ENCODE results near the gene MYPN.

MYPN gene

DNA sequence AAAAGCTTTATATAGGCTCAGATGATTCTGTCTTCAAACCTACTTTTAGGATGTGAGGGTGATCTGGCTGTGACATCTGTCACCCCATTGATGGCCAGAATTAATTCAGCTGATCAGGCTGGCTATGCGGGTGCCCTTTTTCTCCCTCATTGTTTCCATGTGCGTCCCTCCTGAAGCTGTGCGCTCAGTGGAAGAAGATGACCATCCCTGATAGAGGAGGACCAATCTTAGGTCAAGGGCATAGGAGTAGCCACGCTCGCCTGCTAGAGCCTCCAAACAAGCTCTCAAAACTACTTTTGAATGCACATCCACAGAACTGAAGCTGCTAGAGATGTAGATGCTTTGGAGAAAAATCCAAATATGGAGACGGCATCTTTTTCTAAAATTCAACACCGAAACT is 48.7 kb downstream of the MYPN start:
- Histone ChIP-seq H3K36me3 (no peaks in the 10 kb centered on the region), H3K27ac (no peak overlapping the region)
- intact Hi-C loops (cut with DNase I; ENCODE audit: low total_unique reads) = loop anchor here (5.0 kb wide), 2 partner anchors 71 to 301 kb away; no protein-coding TSS in a partner anchor

DNA sequence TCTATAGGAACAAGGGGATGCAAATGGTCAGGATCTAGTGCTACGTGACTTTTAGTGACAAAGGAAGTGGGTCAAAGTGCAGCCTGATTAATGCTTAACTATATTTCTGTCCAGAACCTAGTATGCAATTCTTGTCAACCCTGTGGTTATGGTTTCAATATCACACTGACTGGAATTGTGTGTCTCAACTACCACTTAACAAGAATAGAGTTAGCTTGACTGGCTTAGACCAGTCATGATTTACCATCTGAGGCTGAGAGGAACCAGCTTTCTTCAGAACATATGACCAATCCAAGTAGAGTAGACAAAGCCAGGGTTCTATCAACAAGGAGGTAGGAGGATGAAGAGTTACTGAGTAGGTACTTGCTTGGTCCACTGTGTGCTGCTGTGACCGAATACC is 54.4 kb downstream of the MYPN start:
- no peaks in the 10 kb centered on the region for H3K36me3 ChIP-seq
- H3K27me3 ChIP-seq = no peaks in the 10 kb centered on the region
- no peaks in the 10 kb centered on the region for H3K4me1 ChIP-seq
- no peaks in the 10 kb centered on the region for H3K9me3 ChIP-seq
- H3K27ac ChIP-seq = no peak overlapping the region
- no peak for DNase-seq
- H3K4me3 ChIP-seq = no peak overlapping the region
- TF ChIP-seq, protein P1, sequence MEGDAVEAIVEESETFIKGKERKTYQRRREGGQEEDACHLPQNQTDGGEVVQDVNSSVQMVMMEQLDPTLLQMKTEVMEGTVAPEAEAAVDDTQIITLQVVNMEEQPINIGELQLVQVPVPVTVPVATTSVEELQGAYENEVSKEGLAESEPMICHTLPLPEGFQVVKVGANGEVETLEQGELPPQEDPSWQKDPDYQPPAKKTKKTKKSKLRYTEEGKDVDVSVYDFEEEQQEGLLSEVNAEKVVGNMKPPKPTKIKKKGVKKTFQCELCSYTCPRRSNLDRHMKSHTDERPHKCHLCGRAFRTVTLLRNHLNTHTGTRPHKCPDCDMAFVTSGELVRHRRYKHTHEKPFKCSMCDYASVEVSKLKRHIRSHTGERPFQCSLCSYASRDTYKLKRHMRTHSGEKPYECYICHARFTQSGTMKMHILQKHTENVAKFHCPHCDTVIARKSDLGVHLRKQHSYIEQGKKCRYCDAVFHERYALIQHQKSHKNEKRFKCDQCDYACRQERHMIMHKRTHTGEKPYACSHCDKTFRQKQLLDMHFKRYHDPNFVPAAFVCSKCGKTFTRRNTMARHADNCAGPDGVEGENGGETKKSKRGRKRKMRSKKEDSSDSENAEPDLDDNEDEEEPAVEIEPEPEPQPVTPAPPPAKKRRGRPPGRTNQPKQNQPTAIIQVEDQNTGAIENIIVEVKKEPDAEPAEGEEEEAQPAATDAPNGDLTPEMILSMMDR (IDR thresholded peaks at IDR 0.05) = no peak
- intact Hi-C loops (cut with DNase I; ENCODE audit: low total_unique reads) = no loop called here

More for the DNA sequence above, 48.7 kb downstream of the MYPN start:
- Histone ChIP-seq H3K4me3 (no peak overlapping the region), H3K9me3 (no peaks in the 10 kb centered on the region), H3K4me1 (peaks cover 0 to 14% (median 10%) of the 10 kb centered on the region in 4 donors), H3K27me3 (no peaks in the 10 kb centered on the region)
- no peak for DNase-seq
- TF ChIP-seq, protein P1 (IDR thresholded peaks at IDR 0.05) = no peak

DNA sequence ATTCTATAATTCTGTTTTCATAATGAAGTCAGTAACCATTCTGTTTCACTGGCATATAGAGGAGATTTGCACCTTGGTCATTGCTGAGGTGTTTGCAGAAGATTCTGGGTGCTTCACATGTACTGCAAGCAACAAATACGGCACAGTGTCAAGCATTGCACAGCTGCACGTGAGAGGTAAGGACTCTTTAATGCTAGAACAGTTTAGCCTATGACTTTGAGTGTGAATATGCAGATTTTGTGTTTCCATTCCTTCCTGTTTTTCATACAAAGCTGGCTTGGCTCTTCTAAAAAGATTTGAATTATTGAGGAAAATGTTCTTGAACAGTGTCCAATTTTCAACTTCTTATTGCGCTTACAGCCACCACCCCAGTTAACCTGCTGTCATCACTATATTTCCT is 56.4 kb downstream of the MYPN start:
- Histone ChIP-seq H3K27ac (no peak overlapping the region), H3K4me3 (no peak overlapping the region), H3K27me3 (no peaks in the 10 kb centered on the region), H3K9me3 (no peaks in the 10 kb centered on the region), H3K36me3 (no peaks in the 10 kb centered on the region), H3K4me1 (no peaks in the 10 kb centered on the region)
- DNase-seq = no peak
- intact Hi-C loops (cut with DNase I; ENCODE audit: low total_unique reads) = no loop called here
- TF ChIP-seq, protein P1 (IDR thresholded peaks at IDR 0.05) = no peak

DNA sequence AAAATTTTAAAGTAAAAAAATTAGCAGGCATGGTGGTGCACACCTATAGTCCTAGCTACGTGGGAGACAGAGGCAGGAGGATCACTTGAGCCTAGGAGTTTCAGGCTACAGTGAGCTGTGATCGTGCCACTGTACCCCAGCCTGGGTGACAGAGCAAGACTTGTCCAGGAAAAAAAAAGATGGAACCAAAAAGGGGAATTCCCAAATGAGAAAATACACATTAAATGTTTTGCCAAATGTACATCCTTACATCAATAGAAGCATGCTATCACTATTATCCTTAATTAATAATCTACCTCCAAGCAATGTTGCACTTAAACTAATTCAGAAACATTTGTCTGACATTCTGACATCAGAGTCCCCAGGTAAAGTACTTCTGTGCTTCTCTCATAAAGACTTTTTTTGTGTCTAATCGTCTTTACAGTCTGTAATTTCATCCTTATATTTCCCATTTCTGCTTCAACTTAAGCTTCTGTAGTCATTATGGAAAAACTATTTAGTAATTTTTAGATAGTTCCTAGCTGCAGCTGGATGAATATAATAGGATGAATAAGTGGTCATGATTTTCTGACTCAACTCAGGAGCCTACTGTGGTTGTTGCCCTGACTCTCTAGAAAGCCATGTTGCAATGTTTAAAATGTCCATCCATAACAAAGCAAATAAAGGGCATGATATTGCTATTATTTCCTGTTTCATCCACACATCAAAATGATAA is 57.7 kb downstream of the MYPN start:
- no peaks in the 10 kb centered on the region for H3K36me3 ChIP-seq
- TF ChIP-seq, protein P1 (IDR thresholded peaks at IDR 0.05) = no peak

DNA sequence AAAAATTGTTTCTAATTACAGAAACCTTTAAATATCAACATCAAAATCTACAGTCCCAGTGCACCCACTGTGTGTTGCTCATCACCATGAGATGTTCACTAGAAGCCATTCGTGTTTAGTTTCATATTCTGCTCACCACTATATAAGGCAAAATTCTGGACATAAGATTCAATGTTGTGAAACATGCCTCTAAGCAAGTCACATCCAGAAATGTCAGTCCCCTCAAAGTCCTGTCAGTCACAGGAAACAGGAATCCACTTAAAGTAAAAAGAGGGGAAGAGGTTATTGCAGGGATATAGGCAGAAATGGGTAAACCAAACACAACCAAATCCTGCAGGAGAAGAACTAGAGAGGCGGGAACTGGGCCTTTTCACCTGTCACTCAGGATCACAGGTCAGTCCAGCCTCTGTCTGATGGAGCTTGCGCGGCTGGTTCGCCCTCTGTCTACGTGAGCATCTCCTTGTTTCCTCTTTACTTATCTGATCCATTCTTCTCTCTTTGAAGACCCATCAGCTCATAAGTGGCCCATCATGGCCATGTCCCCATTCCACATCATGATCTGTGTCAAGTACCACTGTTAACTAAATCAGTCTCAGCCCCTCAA is 58.4 kb downstream of the MYPN start:
- TF ChIP-seq, protein P1 (IDR thresholded peaks at IDR 0.05) = no peak
- no peak for DNase-seq
- H3K4me3 ChIP-seq = no peak overlapping the region
- H3K27me3 ChIP-seq = no peaks in the 10 kb centered on the region
- H3K27ac ChIP-seq = no peak overlapping the region
- intact Hi-C loops (cut with DNase I; ENCODE audit: low total_unique reads) = no loop called here
- no peaks in the 10 kb centered on the region for H3K36me3 ChIP-seq
- no peaks in the 10 kb centered on the region for H3K9me3 ChIP-seq
- H3K4me1 ChIP-seq = no peaks in the 10 kb centered on the region

More for the DNA sequence above, 57.7 kb downstream of the MYPN start:
- Histone ChIP-seq H3K4me3 (no peak overlapping the region), H3K9me3 (no peaks in the 10 kb centered on the region), H3K4me1 (no peaks in the 10 kb centered on the region), H3K27me3 (no peaks in the 10 kb centered on the region), H3K27ac (no peak overlapping the region)
- no peak for DNase-seq
- intact Hi-C loops (cut with DNase I; ENCODE audit: low total_unique reads) = no loop called here
